H1 (cell line): ENCODE data around the gene DISC1. TPM values are rescaled to one million over a fixed set of nuclear protein-coding genes. Genes with fewer than 3 reads are reported as not detected.

Experiments used
- CTCF ChIP-seq, 3 experiments: IDR thresholded peaks; 1 replicate in 2 of 3; 2 replicates in 1 of 3; pipeline versions ENCODE4 v1.5.1 to v1.6.1; 2011; ENCODE audit warnings: low read length in 3 of 3, mild to moderate bottlenecking in 3 of 3, inconsistent platforms in 2 of 3, low read depth in 1 of 3, moderate library complexity in 1 of 3; ENCODE audit not compliant: insufficient read depth in 1 of 3; ENCODE audit errors: control extremely low read depth in 1 of 3
- E2F6 ChIP-seq: IDR thresholded peaks from 2 replicates; pipeline ENCODE4 v1.6.1; 2012; ENCODE audit warnings: inconsistent platforms
- RBBP5 ChIP-seq: IDR thresholded peaks from 2 replicates; pipeline ENCODE4 v1.7.1; 2012; ENCODE audit warnings: low read depth, mild to moderate bottlenecking, inconsistent platforms, low read length, moderate library complexity, borderline replicate concordance
- SP4 ChIP-seq: IDR thresholded peaks from 2 replicates; pipeline ENCODE4 v1.6.1; 2012; ENCODE audit warnings: low read length, inconsistent platforms
- SUZ12 ChIP-seq: fragments of 200-600 bp; sonication (generic); IDR thresholded peaks from 2 replicates; pipeline ENCODE4 v1.6.1; 2012; ENCODE audit warnings: mild to moderate bottlenecking, inconsistent platforms, low read length, moderate library complexity, mixed read lengths
- TCF12 ChIP-seq: IDR thresholded peaks from 2 replicates; pipeline ENCODE4 v1.6.1; 2011; ENCODE audit warnings: low read depth, mild to moderate bottlenecking, low read length
- polyA plus RNA-seq, 7 experiments: library from polyadenylated mRNA; depleted of rRNA in 3 of 7; stranded (reverse) in 5 of 7; unstranded in 2 of 7; fragments of >200 nt in 5 of 7; fragments of 200-250 nt in 2 of 7; gene quantifications; 1 replicate in 5 of 7; 2 replicates in 1 of 7; 4 replicates in 1 of 7; pipeline versions ENCODE4 v1.2.1 to v1.2.3, GENCODE V29; 2011 to 2013; ENCODE audit warnings: missing spikeins in 2 of 7, mixed read lengths in 2 of 7
- total RNA-seq: library from RNA; stranded (reverse); fragmentation: NEBNext Ultra II Directional; extraction: Animal tissue kit (Norgen Biotek cat#: 25700); gene quantifications from 2 replicates; pipeline ENCODE4 v1.2.1, GENCODE V29; 2021
- TF ChIP-seq, protein P1 (sequence below): fragments of 300-600 bp; sonication (generic); IDR thresholded peaks from 2 replicates; pipeline ENCODE4 v1.7.1; 2012; ENCODE audit warnings: low read length, moderate library complexity, mild to moderate bottlenecking, inconsistent platforms; ENCODE audit not compliant: insufficient replicate concordance

The DISC1 gene
- total and polyA plus RNA-seq, 2 of the 8 experiments (the other 6 are each of a cell fraction or from before 2014, with no cell fraction given): 1.1 to 3.5 TPM

DNA sequence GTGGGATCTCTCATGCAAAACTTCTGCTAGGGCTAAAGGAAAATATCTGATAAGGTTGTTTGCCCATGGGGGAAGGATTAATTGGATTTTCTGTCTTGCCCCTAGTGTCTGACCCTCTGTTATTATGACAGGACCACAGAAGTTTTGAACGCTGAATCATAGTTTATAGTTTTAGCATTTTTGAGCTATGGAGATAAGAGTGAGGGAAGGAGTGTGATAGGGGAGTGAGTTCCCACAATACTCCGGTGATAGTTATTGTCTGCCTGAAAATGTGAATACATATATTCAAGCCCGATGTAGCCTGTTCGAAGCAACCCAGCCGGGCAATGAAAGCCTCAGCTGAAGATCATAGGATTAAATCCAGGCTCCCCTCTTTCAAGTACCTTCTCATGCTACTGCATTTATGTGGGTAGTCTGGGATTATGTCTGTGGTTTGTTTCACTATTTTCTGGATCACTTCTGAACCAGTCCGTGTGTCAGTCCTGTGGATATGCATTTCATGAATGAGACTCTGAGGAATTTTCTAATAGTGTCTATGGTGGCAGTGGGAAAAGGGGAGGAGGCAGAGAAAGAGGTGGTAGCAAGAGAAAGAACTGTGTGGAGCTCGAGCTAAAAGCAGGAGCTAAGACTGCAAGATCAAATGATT is 258.7 kb downstream of the DISC1 start (continued):
- TF ChIP-seq, protein P1, sequence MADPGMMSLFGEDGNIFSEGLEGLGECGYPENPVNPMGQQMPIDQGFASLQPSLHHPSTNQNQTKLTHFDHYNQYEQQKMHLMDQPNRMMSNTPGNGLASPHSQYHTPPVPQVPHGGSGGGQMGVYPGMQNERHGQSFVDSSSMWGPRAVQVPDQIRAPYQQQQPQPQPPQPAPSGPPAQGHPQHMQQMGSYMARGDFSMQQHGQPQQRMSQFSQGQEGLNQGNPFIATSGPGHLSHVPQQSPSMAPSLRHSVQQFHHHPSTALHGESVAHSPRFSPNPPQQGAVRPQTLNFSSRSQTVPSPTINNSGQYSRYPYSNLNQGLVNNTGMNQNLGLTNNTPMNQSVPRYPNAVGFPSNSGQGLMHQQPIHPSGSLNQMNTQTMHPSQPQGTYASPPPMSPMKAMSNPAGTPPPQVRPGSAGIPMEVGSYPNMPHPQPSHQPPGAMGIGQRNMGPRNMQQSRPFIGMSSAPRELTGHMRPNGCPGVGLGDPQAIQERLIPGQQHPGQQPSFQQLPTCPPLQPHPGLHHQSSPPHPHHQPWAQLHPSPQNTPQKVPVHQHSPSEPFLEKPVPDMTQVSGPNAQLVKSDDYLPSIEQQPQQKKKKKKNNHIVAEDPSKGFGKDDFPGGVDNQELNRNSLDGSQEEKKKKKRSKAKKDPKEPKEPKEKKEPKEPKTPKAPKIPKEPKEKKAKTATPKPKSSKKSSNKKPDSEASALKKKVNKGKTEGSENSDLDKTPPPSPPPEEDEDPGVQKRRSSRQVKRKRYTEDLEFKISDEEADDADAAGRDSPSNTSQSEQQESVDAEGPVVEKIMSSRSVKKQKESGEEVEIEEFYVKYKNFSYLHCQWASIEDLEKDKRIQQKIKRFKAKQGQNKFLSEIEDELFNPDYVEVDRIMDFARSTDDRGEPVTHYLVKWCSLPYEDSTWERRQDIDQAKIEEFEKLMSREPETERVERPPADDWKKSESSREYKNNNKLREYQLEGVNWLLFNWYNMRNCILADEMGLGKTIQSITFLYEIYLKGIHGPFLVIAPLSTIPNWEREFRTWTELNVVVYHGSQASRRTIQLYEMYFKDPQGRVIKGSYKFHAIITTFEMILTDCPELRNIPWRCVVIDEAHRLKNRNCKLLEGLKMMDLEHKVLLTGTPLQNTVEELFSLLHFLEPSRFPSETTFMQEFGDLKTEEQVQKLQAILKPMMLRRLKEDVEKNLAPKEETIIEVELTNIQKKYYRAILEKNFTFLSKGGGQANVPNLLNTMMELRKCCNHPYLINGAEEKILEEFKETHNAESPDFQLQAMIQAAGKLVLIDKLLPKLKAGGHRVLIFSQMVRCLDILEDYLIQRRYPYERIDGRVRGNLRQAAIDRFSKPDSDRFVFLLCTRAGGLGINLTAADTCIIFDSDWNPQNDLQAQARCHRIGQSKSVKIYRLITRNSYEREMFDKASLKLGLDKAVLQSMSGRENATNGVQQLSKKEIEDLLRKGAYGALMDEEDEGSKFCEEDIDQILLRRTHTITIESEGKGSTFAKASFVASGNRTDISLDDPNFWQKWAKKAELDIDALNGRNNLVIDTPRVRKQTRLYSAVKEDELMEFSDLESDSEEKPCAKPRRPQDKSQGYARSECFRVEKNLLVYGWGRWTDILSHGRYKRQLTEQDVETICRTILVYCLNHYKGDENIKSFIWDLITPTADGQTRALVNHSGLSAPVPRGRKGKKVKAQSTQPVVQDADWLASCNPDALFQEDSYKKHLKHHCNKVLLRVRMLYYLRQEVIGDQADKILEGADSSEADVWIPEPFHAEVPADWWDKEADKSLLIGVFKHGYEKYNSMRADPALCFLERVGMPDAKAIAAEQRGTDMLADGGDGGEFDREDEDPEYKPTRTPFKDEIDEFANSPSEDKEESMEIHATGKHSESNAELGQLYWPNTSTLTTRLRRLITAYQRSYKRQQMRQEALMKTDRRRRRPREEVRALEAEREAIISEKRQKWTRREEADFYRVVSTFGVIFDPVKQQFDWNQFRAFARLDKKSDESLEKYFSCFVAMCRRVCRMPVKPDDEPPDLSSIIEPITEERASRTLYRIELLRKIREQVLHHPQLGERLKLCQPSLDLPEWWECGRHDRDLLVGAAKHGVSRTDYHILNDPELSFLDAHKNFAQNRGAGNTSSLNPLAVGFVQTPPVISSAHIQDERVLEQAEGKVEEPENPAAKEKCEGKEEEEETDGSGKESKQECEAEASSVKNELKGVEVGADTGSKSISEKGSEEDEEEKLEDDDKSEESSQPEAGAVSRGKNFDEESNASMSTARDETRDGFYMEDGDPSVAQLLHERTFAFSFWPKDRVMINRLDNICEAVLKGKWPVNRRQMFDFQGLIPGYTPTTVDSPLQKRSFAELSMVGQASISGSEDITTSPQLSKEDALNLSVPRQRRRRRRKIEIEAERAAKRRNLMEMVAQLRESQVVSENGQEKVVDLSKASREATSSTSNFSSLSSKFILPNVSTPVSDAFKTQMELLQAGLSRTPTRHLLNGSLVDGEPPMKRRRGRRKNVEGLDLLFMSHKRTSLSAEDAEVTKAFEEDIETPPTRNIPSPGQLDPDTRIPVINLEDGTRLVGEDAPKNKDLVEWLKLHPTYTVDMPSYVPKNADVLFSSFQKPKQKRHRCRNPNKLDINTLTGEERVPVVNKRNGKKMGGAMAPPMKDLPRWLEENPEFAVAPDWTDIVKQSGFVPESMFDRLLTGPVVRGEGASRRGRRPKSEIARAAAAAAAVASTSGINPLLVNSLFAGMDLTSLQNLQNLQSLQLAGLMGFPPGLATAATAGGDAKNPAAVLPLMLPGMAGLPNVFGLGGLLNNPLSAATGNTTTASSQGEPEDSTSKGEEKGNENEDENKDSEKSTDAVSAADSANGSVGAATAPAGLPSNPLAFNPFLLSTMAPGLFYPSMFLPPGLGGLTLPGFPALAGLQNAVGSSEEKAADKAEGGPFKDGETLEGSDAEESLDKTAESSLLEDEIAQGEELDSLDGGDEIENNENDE: no peak
- TF ChIP-seq SUZ12 (no peak), E2F6 (no peak), RBBP5 (no peak), TCF12 (no peak), CTCF (IDR thresholded peaks at IDR 0.05; ENCODE audit: control extremely low read depth in 1 of 3, insufficient read depth in 1 of 3, low read depth in 1 of 3, low read length in 3 of 3) (no peak), SP4 (no peak)
